HFF-Myc (cell line): ENCODE data around the gene SLC36A1.
A peak's percentile ranks its signal among the peaks of the same experiment; 100 is the strongest.

Source experiments
- DNase-seq: peaks from one replicate; pipeline ENCODE4 v3.0.0-alpha.2; 2011; ENCODE audit warnings: low read depth; ENCODE audit errors: extremely low read depth
- H3K4me3 ChIP-seq: replicated peaks from 2 replicates; pipeline ENCODE4 v1.5.1; 2011; ENCODE audit warnings: low read depth, mild to moderate bottlenecking, control low read depth, low read length
- TF ChIP-seq, protein P1 (sequence below): IDR thresholded peaks from 2 replicates; pipeline ENCODE4 v1.5.1; 2012; ENCODE audit warnings: mild to moderate bottlenecking, low read depth, low read length, control low read depth; ENCODE audit errors: missing control alignments

SLC36A1 gene

DNA sequence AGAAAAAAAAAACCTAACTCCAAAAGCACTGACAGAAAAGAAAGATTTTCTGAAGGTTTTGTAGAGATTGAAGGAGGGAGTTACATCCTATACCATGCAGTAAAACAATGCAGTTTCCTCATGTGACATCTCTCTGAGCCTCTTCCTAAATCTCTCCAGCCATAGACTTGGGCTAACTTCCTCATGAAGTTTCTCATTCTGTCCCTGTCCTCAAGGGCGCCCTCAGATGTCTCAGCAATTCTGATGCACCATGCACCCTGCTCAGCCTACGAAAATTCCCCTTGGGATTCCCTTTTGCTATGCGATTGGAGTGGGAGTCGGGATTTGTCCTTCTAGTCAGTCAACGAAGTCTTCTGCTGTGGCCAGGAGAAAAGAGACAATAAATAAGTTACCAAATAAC is 74.8 kb downstream of the SLC36A1 start:
- TF ChIP-seq, protein P1, sequence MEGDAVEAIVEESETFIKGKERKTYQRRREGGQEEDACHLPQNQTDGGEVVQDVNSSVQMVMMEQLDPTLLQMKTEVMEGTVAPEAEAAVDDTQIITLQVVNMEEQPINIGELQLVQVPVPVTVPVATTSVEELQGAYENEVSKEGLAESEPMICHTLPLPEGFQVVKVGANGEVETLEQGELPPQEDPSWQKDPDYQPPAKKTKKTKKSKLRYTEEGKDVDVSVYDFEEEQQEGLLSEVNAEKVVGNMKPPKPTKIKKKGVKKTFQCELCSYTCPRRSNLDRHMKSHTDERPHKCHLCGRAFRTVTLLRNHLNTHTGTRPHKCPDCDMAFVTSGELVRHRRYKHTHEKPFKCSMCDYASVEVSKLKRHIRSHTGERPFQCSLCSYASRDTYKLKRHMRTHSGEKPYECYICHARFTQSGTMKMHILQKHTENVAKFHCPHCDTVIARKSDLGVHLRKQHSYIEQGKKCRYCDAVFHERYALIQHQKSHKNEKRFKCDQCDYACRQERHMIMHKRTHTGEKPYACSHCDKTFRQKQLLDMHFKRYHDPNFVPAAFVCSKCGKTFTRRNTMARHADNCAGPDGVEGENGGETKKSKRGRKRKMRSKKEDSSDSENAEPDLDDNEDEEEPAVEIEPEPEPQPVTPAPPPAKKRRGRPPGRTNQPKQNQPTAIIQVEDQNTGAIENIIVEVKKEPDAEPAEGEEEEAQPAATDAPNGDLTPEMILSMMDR: no peak
- no peak for DNase-seq
- no peak overlapping the region for H3K4me3 ChIP-seq

DNA sequence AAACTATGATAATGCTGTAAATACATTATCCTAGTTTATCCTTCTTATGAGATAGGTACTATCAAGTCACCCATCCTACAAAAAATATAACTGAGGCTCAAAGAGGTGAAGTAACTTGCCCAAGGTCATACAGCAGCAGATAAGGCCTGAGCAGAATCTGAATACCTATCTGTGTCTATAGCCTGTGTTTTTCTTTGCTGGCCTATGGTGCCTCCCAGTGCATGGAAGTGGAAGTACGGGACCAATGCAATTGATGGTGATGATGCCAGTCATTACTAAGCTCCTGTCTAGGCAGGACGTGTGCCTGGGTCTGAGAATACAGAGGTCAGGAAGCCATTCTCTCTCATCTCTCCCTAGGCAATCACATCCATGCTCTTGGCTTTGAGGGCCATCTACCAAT is 75.9 kb downstream of the SLC36A1 start:
- DNase-seq: peak; percentile 24
- TF ChIP-seq, protein P1: peak; percentile 69
- H3K4me3 ChIP-seq: no peak overlapping the region

DNA sequence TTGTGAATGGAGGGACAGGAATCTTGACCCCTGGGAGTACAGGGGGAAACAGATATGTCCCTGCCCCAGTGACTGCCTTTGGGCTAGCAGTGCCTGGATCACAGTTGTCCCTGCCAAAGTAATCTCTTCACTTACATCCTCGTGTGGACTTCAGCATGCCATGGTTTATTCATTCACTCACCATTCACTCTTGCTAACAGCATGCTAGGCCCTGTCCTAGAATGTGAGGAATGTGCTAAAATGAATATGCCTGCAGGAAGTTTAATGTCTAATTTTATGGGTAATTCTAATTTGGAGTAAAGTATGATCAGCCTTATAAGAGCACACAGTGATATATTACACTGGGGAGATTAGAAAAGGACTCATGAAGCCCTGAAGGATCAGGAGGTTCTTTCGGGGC is 80.8 kb downstream of the SLC36A1 start:
- TF ChIP-seq, protein P1: no peak
- no peak for DNase-seq

DNA sequence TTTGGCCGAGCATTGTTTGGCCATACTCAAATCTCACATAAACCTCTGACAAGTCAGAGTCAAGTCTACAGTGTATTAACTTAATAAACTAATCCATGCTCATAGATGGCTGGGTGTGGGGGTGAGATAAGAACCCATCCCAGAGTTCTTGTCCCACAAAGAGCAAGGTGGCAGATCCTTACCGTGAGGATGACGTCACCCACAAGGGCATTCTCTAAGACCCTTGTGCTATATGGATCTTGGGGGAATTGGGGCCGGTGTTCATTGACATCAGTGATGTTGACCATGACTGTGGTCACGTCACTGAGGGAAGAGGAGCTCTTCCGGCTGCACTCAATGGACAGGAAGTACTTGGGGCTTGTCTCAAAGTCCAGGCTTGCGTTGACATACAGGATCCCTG is 81.6 kb downstream of the SLC36A1 start:
- no peak overlapping the region for H3K4me3 ChIP-seq
- no peak for DNase-seq
- TF ChIP-seq, protein P1: no peak

More for the DNA sequence above, 80.8 kb downstream of the SLC36A1 start:
- H3K4me3 ChIP-seq: no peak overlapping the region

DNA sequence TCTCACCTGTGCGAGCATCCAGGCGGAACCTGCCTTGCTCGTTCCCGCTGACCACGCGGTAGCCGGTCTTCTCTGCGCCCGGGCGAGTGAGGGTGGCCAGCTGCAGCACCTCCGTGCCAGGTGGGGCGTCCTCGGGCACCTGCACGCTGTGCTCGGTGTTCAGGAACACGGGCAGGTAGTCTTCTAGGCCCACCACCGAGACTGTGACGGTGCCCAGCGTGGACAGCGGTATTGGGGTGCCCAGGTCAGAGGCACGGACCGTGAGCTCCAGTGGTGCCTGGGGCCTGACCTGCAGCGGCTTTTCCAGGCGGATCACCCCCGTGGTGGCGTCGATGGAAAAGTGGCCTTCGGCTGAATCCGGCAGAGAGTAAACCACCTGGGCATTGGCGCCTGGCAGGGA is 84.2 kb downstream of the SLC36A1 start:
- H3K4me3 ChIP-seq: no peak overlapping the region
- no peak for DNase-seq
- TF ChIP-seq, protein P1: no peak

DNA sequence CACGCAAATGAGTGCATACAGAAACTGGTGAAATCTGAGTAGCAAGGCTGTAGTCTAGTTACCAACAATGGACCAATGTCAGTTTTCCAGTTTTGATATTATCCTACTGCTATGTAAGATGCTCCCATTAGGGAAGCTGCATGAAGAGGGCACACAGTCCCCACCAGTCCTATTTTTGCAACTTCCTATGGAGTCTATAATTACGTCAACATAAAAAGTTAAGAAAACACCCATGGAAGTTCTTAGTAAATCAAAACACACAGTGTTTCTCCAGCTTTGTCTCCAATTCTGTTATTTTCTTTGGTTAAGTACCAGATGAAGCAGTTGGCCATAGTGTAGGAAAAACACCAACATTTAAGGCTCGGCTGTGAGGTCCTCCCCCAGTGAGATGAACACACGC is 85.0 kb downstream of the SLC36A1 start:
- TF ChIP-seq, protein P1: no peak

DNA sequence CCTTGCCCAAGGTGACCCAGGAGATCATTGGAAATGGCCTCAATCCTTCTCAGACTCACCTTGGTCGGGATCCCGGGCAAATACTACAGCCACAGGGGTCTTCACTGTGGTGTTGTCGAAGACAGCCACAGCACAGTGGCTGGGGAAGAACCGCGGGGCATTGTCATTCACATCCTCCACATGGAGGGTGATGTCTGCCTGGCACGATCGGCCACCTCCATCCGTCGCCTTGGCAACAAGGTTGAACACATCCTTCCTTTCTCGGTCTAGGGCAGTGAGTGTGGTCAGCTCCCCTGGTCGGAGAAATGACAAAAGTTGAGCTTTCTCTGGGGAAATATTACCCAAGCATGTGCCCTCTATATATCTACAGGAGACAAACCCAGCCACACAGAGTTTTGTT is 86.9 kb downstream of the SLC36A1 start:
- no peak for DNase-seq
- TF ChIP-seq, protein P1: no peak

More for the DNA sequence above, 85.0 kb downstream of the SLC36A1 start:
- no peak overlapping the region for H3K4me3 ChIP-seq
- no peak for DNase-seq

More for the DNA sequence above, 86.9 kb downstream of the SLC36A1 start:
- H3K4me3 ChIP-seq: no peak overlapping the region
